ENCODE measurements around the gene JAZF1. TPM values are rescaled to one million over a fixed set of nuclear protein-coding genes. Genes with fewer than 3 reads are reported as not detected.

Gene JAZF1
- total RNA-seq, 4 donors from 2014 or later = 4.7 to 8.1 (median 5.7) TPM

DNA sequence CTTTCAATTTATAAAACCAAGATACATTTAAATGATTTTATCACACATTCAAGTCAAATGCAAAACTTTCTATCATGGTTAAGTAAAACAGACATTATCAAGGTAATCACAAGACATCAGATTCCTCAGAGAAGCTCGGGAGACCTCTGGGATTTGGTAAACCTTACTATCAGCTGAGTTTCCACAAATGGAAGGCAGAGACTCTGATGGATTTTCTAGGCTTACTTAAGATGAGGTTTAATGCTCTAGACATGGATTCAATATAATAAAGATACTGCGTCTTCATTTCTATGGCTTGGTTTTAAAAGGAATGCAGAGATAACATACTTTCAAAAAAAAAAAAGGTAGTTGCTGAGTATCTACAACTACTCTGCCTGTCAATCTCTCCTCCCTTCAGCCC lies 171.7 kb downstream of the JAZF1 start:
- intact Hi-C loops (cut with DNase I; ENCODE audit: low total_unique reads) = no loop called here
- 84 to 93% methylated on average over 2 of the region's 2 CpGs for WGBS, 2 donors
- TF ChIP-seq CTCF (IDR thresholded peaks at IDR 0.05) = no peak
- no peak for TF ChIP-seq POLR2A (IDR thresholded peaks at IDR 0.05)
- no peak for DNase-seq (ENCODE audit: low spot score in 2 of 2)
- no peak overlapping the region for H3K4me3 ChIP-seq (ENCODE audit: low read depth, poor library complexity, severe bottlenecking)

DNA sequence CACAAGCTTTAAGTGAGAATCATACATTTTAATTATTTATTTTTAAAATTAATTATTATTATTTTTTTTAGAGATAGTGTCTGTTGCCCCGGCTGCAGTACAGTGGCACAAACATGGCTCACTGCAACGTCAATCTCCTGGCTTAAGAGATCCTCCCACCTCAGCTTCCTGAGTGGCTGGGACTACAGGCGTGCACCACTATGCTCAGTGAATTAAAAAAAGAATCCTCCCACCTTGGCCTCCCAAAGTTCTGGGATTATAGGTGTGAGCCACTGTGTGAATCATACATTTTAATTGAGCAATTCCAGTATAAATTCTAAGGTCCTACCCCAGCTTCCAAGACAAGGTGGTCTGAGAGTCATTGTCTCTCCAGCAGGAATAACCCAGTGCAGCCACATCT lies 172.4 kb downstream of the JAZF1 start:
- intact Hi-C loops (cut with DNase I; ENCODE audit: low total_unique reads) = no loop called here
- 64 to 88% methylated on average over 3 of the region's 3 CpGs for WGBS, 2 donors
- no peak overlapping the region for H3K4me3 ChIP-seq (ENCODE audit: low read depth, poor library complexity, severe bottlenecking)
- DNase-seq (ENCODE audit: low spot score in 2 of 2) = no peak
- TF ChIP-seq CTCF (IDR thresholded peaks at IDR 0.05) (no peak), POLR2A (IDR thresholded peaks at IDR 0.05) (no peak)

- H3K4me3 ChIP-seq (ENCODE audit: low read depth, poor library complexity, severe bottlenecking) = no peak overlapping the region
- intact Hi-C loops (cut with DNase I; ENCODE audit: low total_unique reads) = no loop called here
- WGBS, 2 donors = 94 to 100% methylated on average over 1 of the region's 1 CpG
- TF ChIP-seq CTCF (IDR thresholded peaks at IDR 0.05) (no peak), POLR2A (IDR thresholded peaks at IDR 0.05) (no peak)
- DNase-seq (ENCODE audit: low spot score in 2 of 2) = no peak
Observed at GRCh38 chr7:28006491-28006890, 174.1 kb downstream of the JAZF1 start.

GRCh38 chr7:28005847-28006231 lies 174.8 kb downstream of the JAZF1 start:
- no peak for TF ChIP-seq POLR2A (IDR thresholded peaks at IDR 0.05)
- no peak for TF ChIP-seq CTCF (IDR thresholded peaks at IDR 0.05)
- 100% methylated on average over 1 of the region's 1 CpG for WGBS, 2 donors
- intact Hi-C loops (cut with DNase I; ENCODE audit: low total_unique reads) = no loop called here
- H3K4me3 ChIP-seq (ENCODE audit: low read depth, poor library complexity, severe bottlenecking) = no peak overlapping the region
- DNase-seq (ENCODE audit: low spot score in 2 of 2) = no peak

GRCh38 chr7:28005075-28005846 lies 175.3 kb downstream of the JAZF1 start:
- WGBS, 2 donors = 56 to 62% methylated on average over 7 of the region's 7 CpGs
- TF ChIP-seq POLR2A (IDR thresholded peaks at IDR 0.05) (no peak), CTCF (IDR thresholded peaks at IDR 0.05) (no peak)
- no peak for DNase-seq (ENCODE audit: low spot score in 2 of 2)
- intact Hi-C loops (cut with DNase I; ENCODE audit: low total_unique reads) = no loop called here
- H3K4me3 ChIP-seq (ENCODE audit: low read depth, poor library complexity, severe bottlenecking) = no peak overlapping the region

DNA sequence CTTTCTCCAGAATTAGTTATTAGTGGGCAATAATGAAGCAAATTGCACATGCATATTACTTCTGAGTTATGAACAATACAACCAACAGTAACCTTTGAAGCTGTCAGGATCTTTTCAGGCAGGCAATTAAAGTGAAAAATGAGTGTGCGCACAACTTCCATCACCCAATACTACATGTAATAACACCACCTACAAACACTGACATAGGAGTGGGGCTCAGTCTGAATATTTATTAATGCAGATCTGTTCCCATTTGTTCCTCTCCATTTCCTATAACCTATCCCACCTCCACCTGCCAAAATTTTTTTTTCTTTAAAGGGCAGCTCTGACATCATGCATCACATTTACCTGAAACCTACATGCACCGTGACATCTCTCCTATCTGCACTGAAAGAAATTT lies 177.2 kb downstream of the JAZF1 start:
- 96 to 98% methylated on average over 2 of the region's 2 CpGs for WGBS, 2 donors
- no peak overlapping the region for H3K4me3 ChIP-seq (ENCODE audit: low read depth, poor library complexity, severe bottlenecking)
- TF ChIP-seq POLR2A (IDR thresholded peaks at IDR 0.05) (no peak), CTCF (IDR thresholded peaks at IDR 0.05) (no peak)
- intact Hi-C loops (cut with DNase I; ENCODE audit: low total_unique reads) = no loop called here
- no peak for DNase-seq (ENCODE audit: low spot score in 2 of 2)
